ENCODE measurements around the gene MDM2. TPM values are rescaled to one million over a fixed set of nuclear protein-coding genes. Genes with fewer than 3 reads are reported as not detected.

Gene MDM2
- total RNA-seq, 1 experiment from 2014 or later: 159 TPM

- TF ChIP-seq, protein P1, sequence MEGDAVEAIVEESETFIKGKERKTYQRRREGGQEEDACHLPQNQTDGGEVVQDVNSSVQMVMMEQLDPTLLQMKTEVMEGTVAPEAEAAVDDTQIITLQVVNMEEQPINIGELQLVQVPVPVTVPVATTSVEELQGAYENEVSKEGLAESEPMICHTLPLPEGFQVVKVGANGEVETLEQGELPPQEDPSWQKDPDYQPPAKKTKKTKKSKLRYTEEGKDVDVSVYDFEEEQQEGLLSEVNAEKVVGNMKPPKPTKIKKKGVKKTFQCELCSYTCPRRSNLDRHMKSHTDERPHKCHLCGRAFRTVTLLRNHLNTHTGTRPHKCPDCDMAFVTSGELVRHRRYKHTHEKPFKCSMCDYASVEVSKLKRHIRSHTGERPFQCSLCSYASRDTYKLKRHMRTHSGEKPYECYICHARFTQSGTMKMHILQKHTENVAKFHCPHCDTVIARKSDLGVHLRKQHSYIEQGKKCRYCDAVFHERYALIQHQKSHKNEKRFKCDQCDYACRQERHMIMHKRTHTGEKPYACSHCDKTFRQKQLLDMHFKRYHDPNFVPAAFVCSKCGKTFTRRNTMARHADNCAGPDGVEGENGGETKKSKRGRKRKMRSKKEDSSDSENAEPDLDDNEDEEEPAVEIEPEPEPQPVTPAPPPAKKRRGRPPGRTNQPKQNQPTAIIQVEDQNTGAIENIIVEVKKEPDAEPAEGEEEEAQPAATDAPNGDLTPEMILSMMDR (conservative IDR thresholded peaks at IDR 0.05): no peak
- Histone ChIP-seq H4K91ac (ENCODE audit: insufficient read length, low read depth, low read length) (no peak overlapping the region), H3K4me2 (ENCODE audit: insufficient read depth, insufficient read length, low read length) (no peak overlapping the region), H3K79me1 (ENCODE audit: insufficient read depth, low read depth, low read length, poor library complexity, severe bottlenecking) (no peaks in the 10 kb centered on the region), H3T11ph (ENCODE audit: low read length) (no peak overlapping the region), H3K27ac (ENCODE audit: insufficient read length, low read depth, low read length) (no peak overlapping the region), H3K4me1 (ENCODE audit: insufficient read depth, low read length) (no peaks in the 10 kb centered on the region), H4K8ac (replicated peaks; ENCODE audit: insufficient read length, low read depth, low read length) (no peak overlapping the region), H3K18ac (ENCODE audit: insufficient read length, low read depth, low read length) (no peak overlapping the region), H2BK15ac (ENCODE audit: low read depth, low read length) (no peak overlapping the region), H2BK12ac (ENCODE audit: insufficient read length, low read depth, low read length) (no peak overlapping the region), H2BK5ac (ENCODE audit: insufficient read length, low read length) (no peak overlapping the region), H3K9me3 (ENCODE audit: control insufficient read depth, low read depth, low read length) (no peaks in the 10 kb centered on the region), H2BK120ac (ENCODE audit: low read depth, low read length, poor library complexity, severe bottlenecking) (no peak overlapping the region), H2BK20ac (ENCODE audit: low read depth, low read length, poor library complexity, severe bottlenecking) (no peak overlapping the region), H2AK5ac (ENCODE audit: insufficient read length, low read length) (no peak overlapping the region), H3K23me2 (ENCODE audit: insufficient read length, low read depth, low read length, poor library complexity, severe bottlenecking) (no peaks in the 10 kb centered on the region), H3K79me2 (ENCODE audit: insufficient read depth, low read length) (no peaks in the 10 kb centered on the region), H3K14ac (ENCODE audit: insufficient read depth, low read length) (no peak overlapping the region), H3K27me3 (ENCODE audit: insufficient read depth, low read length) (no peaks in the 10 kb centered on the region), H4K20me1 (ENCODE audit: control insufficient read depth, insufficient read depth, insufficient read length) (no peaks in the 10 kb centered on the region), H3K9ac (ENCODE audit: extremely low read depth, insufficient read length, low read length) (no peak overlapping the region), H3K4ac (ENCODE audit: low read depth, low read length) (no peak overlapping the region), H2AFZ (ENCODE audit: low read length) (no peak overlapping the region), H3K23ac (ENCODE audit: insufficient read length, low read depth, low read length) (no peak overlapping the region), H3K56ac (ENCODE audit: insufficient read length, low read depth, low read length) (no peak overlapping the region), H4K5ac (ENCODE audit: insufficient read length, low read depth, low read length) (no peak overlapping the region)
- no peaks in the 10 kb centered on the region; a peak in 2 of 5 replicates for H3K9me3 Mint-ChIP-seq
- H3K27me3 Mint-ChIP-seq (ENCODE audit: low read depth): no peaks in the 10 kb centered on the region; the same call in 1 of the 2 replicates
- no peak for DNase-seq
- no peak overlapping the region for H3K27ac Mint-ChIP-seq
- no CpG with 5 or more reads among the region's 2 CpGs for WGBS (ENCODE audit: extremely low coverage, insufficient read length, low lambda C conversion rate)
- no peaks in the 10 kb centered on the region; a peak in 1 of 7 replicates for H3K36me3 Mint-ChIP-seq (ENCODE audit: insufficient read depth in 1 of 3, low read depth in 3 of 3)
- no peak overlapping the region for H3K4me3 Mint-ChIP-seq
- H3K4me1 Mint-ChIP-seq: peaks cover 6 to 11% of the 10 kb centered on the region in 2 experiments
These were observed 92.3 kb downstream of the MDM2 start for GRCh38 chr12:68900241-68900640.

Other genes starting within 250 kb of the MDM2 start
- 89.1 and 97.7 TPM in 2 replicates for gene RAP1B, start 197.3 kb upstream of the MDM2 start, total RNA-seq (2021)
- 142 and 147 TPM in 2 replicates for gene NUP107, start 121.2 kb upstream of the MDM2 start, total RNA-seq (2021)
- gene SLC35E3, start 62.0 kb upstream of the MDM2 start, total RNA-seq (2021): 17.2 and 17.9 TPM in 2 replicates
- gene CPM, start 125.0 kb downstream of the MDM2 start, total RNA-seq (2021): 0.53 and 1.2 TPM in 2 replicates